GM21825 (cell line): ENCODE data around the gene EIF3J.

Experiments
- ATAC-seq: cut with Tn5 transposase; IDR thresholded peaks from one replicate; pipeline ENCODE4 v1.9.1; 2021; ENCODE audit warnings: mild to moderate bottlenecking, moderate library complexity; ENCODE audit not compliant: unreplicated experiment

The EIF3J gene

DNA sequence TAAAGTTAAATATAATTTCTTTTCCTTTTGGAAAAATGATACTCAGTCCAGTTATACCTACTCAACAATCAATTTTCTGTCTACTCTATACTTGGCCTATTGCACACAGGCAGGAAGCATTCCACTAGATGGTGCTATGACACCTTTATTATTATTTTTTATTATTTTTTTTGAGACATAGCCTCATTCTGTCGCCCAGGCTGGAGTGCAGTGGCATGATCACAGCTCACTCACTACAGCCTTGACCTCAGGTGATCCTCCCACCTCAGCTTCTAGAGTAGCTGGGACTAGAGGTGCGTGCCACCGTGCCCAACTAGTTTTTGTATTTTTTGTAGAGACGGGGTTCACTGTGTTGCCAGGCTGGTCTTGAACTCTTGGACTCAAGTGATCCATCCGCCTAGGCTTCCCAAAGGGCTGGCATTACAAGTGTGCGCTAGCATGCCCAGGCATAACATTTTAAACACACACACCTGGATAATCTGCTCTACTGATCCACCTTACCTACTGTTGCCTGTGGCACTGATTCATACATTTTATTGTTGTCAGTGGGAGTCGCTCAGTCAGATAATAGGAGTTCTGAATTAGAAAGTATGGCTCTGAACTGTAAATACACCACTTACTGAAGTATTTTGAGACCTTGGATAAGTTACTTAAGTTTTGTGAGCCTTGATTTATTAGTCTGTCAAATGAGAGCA lies 56.2 kb downstream of the EIF3J start:
- ATAC-seq, result no peak

- ATAC-seq, result no peak
Measured at GRCh38 chr15:44595246-44595645, 58.3 kb downstream of the EIF3J start.

DNA sequence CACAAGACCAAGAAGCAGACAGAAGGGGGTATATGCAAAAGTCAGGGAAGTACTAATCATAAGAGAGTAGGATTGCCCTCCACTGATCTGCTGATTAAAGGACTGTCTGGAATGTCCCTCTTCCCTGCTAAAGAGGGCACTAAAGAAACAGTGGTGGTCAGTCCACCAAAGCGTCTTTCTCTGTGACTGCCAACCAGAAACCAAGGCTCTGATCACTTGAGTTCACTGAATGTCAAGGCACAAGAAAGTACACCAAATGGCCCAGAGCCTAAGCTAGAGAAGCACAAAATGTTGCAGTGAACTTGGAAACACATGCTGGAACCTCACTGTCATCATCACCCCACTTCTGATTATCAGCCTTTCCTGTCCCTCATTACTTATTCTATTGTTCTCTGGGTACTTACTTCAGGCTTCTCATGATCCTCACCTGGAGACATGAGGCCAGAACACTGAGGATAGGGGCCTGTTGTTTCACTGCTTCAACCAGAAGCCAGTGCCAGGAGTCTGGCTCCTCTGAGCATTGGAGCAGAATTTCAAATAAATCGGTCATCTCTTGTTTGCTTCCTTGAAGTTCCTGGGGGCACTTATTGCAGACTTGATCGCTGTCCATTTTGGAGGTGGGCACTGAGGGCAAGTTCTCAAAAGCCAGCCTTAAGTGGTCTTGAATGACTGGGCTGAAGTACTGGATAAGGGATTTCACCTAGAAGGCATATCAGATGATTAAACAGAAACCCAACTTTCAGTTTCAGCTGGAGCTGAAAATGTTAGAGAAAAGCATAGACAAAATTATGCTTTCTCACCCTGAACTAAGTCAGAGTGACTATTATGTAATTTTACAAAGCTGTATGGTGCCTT lies 58.9 kb downstream of the EIF3J start:
- ATAC-seq, result no peak

- no peak for ATAC-seq
Measured at GRCh38 chr15:44596511-44597010, 59.6 kb downstream of the EIF3J start.

DNA sequence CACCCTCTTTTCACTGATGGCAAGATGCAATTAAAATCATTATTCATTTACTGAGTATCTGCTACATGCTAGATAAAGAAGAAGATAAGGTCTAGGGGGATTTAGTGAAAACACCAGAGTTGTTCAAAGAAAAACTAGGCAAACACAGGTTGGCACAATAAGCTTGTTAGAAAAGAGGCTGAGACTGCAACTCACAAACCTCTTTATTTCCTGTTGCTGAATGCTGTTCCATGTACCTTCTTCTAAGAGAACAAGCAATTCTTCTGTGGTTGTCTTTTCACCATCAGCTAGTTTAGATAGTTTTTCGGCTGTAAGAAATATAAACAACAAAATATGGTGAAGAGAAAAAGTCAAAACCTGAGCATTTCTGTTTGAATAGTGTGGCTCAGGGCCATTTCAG lies 61.1 kb downstream of the EIF3J start:
- no peak for ATAC-seq

- no peak for ATAC-seq
Measured at GRCh38 chr15:44598892-44599291, 61.9 kb downstream of the EIF3J start.

GRCh38 chr15:44603126-44603525 lies 66.2 kb downstream of the EIF3J start:
- no peak for ATAC-seq

DNA sequence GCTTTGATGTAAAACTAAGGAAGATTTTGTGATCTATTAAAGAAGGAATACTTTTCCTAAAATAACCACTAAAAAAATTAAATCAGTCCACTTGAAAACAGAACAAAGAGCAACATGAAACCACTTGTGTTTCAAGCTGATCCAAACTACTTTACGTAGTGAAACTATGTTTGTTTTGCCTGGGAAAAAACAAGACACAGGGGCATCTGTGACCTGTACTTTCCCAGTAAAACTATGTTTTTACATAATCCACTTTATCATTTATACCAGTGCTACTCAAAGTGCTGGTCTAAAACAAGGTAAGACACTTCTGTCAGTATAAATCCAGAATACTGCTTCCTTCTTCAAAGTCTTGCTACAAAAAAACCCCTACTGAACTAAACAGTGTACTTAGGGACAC lies 69.8 kb downstream of the EIF3J start:
- ATAC-seq, result no peak
